A549 (cell line): Measurements from ENCODE around the gene ELAVL4. TPM values are rescaled to one million over a fixed set of nuclear protein-coding genes. Genes with fewer than 3 reads are reported as not detected.

Experiments used
- ATAC-seq, 2 experiments: fragments of 200-7000 bp in 1 of 2; fragments of >200 bp in 1 of 2; cut with Nextera tagmentation in 1 of 2; cut with Tn5 transposase in 1 of 2; 3 replicates each; pipeline versions ENCODE4 v1.8.0 to v1.9.1; 2018 to 2020; ENCODE audit warnings: mild to moderate bottlenecking in 1 of 2, moderate library complexity in 1 of 2
- CTCF ChIA-PET: fragments of 300-600 bp; sonication (Branson Sonifier 250); formaldehyde crosslinking; extraction: SDS; loops from one replicate; lab custom pipeline; 2021; ENCODE audit warnings: antibody characterized with exemption, inconsistent platforms; lab: Yijun Ruan, JAX
- POLR2A ChIA-PET: fragments of 350-600 bp; formaldehyde crosslinking; extraction: SDS; loops from one replicate; lab custom pipeline; 2021; ENCODE audit warnings: antibody characterized with exemption, inconsistent platforms; lab: Yijun Ruan, JAX
- DNase-seq, 2 experiments: peaks; one replicate each; pipeline versions ENCODE4 v3.0.0 to v3.0.0-alpha.2; 2011 to 2016; ENCODE audit warnings: low read depth in 1 of 2, low spot score in 1 of 2
- FAIRE-seq: peaks from 2 replicates; lab custom pipeline; 2011; peaks lifted over from hg19 to GRCh38; lab: Jason Lieb, UNC
- H3K27ac ChIP-seq, 2 experiments: fragments of >200 bp; sonication (Bioruptor Twin); formaldehyde crosslinking; 3 replicates each; pipeline ENCODE4 v1.5.1; 2016 to 2017
- H3K4me1 ChIP-seq: fragments of >200 bp; sonication (Bioruptor Twin); formaldehyde crosslinking; 3 replicates; pipeline ENCODE4 v1.6.1; 2016
- H3K4me2 ChIP-seq: fragments of >200 bp; sonication (Bioruptor Twin); formaldehyde crosslinking; 3 replicates; pipeline ENCODE4 v1.6.1; 2016
- H3K4me3 ChIP-seq: fragments of >200 bp; sonication (Bioruptor Twin); formaldehyde crosslinking; 3 replicates; pipeline ENCODE4 v1.5.1; 2016
- H3K9me3 ChIP-seq: fragments of >200 bp; sonication (Bioruptor Twin); formaldehyde crosslinking; 3 replicates; pipeline ENCODE4 v1.6.1; 2016
- CBX8 ChIP-seq: fragments of 200-600 bp; sonication (generic); IDR thresholded peaks from 2 replicates; pipeline ENCODE4 v1.6.1; 2016
- CEBPB ChIP-seq, 2 experiments: fragments of >200 bp in 1 of 2; sonication (Bioruptor Twin) in 1 of 2; formaldehyde crosslinking in 1 of 2; IDR thresholded peaks; 2 replicates each; pipeline ENCODE4 v1.6.1; 2012 to 2016
- CHD4 ChIP-seq: fragments of 200-600 bp; sonication (generic); IDR thresholded peaks from 2 replicates; pipeline ENCODE4 v1.6.1; 2016; ENCODE audit warnings: antibody characterized with exemption, mild to moderate bottlenecking, borderline replicate concordance
- EP300 ChIP-seq, 2 experiments: fragments of >200 bp; sonication (Bioruptor Twin); formaldehyde crosslinking; IDR thresholded peaks; 2 replicates in 1 of 2; 3 replicates in 1 of 2; pipeline ENCODE4 v1.6.1; 2016 to 2017
- ESRRA ChIP-seq: fragments of 150-350 bp; IDR thresholded peaks from 2 replicates; pipeline ENCODE4 v1.6.1; 2014; ENCODE audit warnings: mild to moderate bottlenecking, low read length, borderline replicate concordance
- FOSB ChIP-seq: fragments of 250-450 bp; sonication (Bioruptor Pico); IDR thresholded peaks from 2 replicates; pipeline ENCODE4 v1.5.0; 2020; ENCODE audit warnings: mild to moderate bottlenecking, moderate library complexity
- GATA3 ChIP-seq: IDR thresholded peaks from 2 replicates; pipeline ENCODE4 v1.6.1; 2012; ENCODE audit warnings: borderline replicate concordance
- HEYL ChIP-seq: fragments of 250-450 bp; sonication (Bioruptor Pico); IDR thresholded peaks from 2 replicates; pipeline ENCODE4 v1.8.0; 2021; ENCODE audit warnings: mild to moderate bottlenecking, moderate library complexity
- HOXB13 ChIP-seq: fragments of 250-450 bp; sonication (Bioruptor Pico); IDR thresholded peaks from 2 replicates; pipeline ENCODE4 v1.5.0; 2020; ENCODE audit warnings: low read depth, mild to moderate bottlenecking, moderate library complexity
- HOXB5 ChIP-seq: fragments of 250-450 bp; sonication (Bioruptor Pico); IDR thresholded peaks from 2 replicates; pipeline ENCODE4 v1.5.0; 2020; ENCODE audit warnings: mild to moderate bottlenecking, moderate library complexity
- KDM1A ChIP-seq: fragments of 200-600 bp; sonication (generic); IDR thresholded peaks from 2 replicates; pipeline ENCODE4 v1.6.1; 2016; ENCODE audit warnings: low read depth, mild to moderate bottlenecking
- KDM5A ChIP-seq: fragments of 200-600 bp; sonication (generic); IDR thresholded peaks from 2 replicates; pipeline ENCODE4 v1.6.1; 2016; ENCODE audit warnings: antibody characterized with exemption, mild to moderate bottlenecking
- MAFK ChIP-seq: fragments of 450-650 bp; IDR thresholded peaks from 2 replicates; pipeline ENCODE4 v1.6.1; 2014; ENCODE audit not compliant: partially characterized antibody
- MYC ChIP-seq: IDR thresholded peaks from 2 replicates; pipeline ENCODE4 v1.6.1; 2012; ENCODE audit warnings: mild to moderate bottlenecking, inconsistent platforms, low read length, improper control_type of control experiment, borderline replicate concordance
- NR3C1 ChIP-seq: fragments of >200 bp; sonication (Bioruptor Twin); formaldehyde crosslinking; IDR thresholded peaks from 3 replicates; pipeline ENCODE4 v1.6.1; 2017
- PHF8 ChIP-seq: fragments of 200-600 bp; sonication (generic); IDR thresholded peaks from 2 replicates; pipeline ENCODE4 v1.6.1; 2016; ENCODE audit warnings: low read depth, mild to moderate bottlenecking, antibody characterized with exemption, moderate library complexity, borderline replicate concordance
- POLR2A ChIP-seq: IDR thresholded peaks from 2 replicates; pipeline ENCODE4 v1.6.1; 2012; ENCODE audit warnings: mild to moderate bottlenecking, low read length
- RAD21 ChIP-seq, 2 experiments: fragments of >200 bp in 1 of 2; sonication (Bioruptor Twin) in 1 of 2; formaldehyde crosslinking in 1 of 2; IDR thresholded peaks in 1 of 2; conservative IDR thresholded peaks in 1 of 2; 2 replicates in 1 of 2; 3 replicates in 1 of 2; pipeline ENCODE4 v1.6.1; 2012 to 2018; ENCODE audit warnings: inconsistent platforms in 1 of 2
- RARB ChIP-seq: fragments of 250-450 bp; sonication (Bioruptor Pico); IDR thresholded peaks from 2 replicates; pipeline ENCODE4 v1.8.0; 2021; ENCODE audit warnings: mild to moderate bottlenecking, moderate library complexity
- RFX5 ChIP-seq: fragments of 450-650 bp; IDR thresholded peaks from 2 replicates; pipeline ENCODE4 v1.7.1; 2014; ENCODE audit warnings: antibody characterized with exemption, mild to moderate bottlenecking, moderate library complexity
- RNF2 ChIP-seq: fragments of 200-600 bp; sonication (generic); IDR thresholded peaks from 2 replicates; pipeline ENCODE4 v1.6.1; 2016; ENCODE audit warnings: low read depth, mild to moderate bottlenecking, antibody characterized with exemption, moderate library complexity, borderline replicate concordance
- TFCP2L1 ChIP-seq: fragments of 250-450 bp; sonication (Bioruptor Pico); IDR thresholded peaks from 2 replicates; pipeline ENCODE4 v1.5.0; 2021; ENCODE audit warnings: mild to moderate bottlenecking
- TP53 ChIP-seq: fragments of 250-450 bp; sonication (Bioruptor Pico); IDR thresholded peaks from 2 replicates; pipeline ENCODE4 v1.5.0; 2021; ENCODE audit warnings: mild to moderate bottlenecking, moderate library complexity
- ZFP36 ChIP-seq: fragments of 450-650 bp; IDR thresholded peaks from 2 replicates; pipeline ENCODE4 v1.6.1; 2014; ENCODE audit warnings: borderline replicate concordance; ENCODE audit not compliant: partially characterized antibody
- ZNF302 ChIP-seq: fragments of 250-450 bp; sonication (Bioruptor Pico); IDR thresholded peaks from 2 replicates; pipeline ENCODE4 v1.9.0; 2021; ENCODE audit warnings: inconsistent platforms, mild to moderate bottlenecking, moderate library complexity
- WGBS: methylation state at CpG from one replicate; pipeline ENCODE4 v1.1.6; 2017; ENCODE audit errors: missing lambda C conversion rate; 5-methylcytosine and 5-hydroxymethylcytosine counted together
- polyA plus RNA-seq, 4 experiments: library from polyadenylated mRNA; depleted of rRNA in 3 of 4; stranded (reverse); fragments of >200 nt; fragmentation: RNase III in 1 of 4; extraction: RNeasy Plus Mini Kit Qiagen cat#74134 plus additional on column Dnase treatment in 1 of 4; gene quantifications; 2 replicates in 3 of 4; 3 replicates in 1 of 4; pipeline ENCODE4 v1.2.3, GENCODE V29; 2011 to 2017
- TF ChIP-seq, protein P1 (sequence below): fragments of 200-600 bp; sonication (generic); IDR thresholded peaks from 2 replicates; pipeline ENCODE4 v1.6.1; 2016; ENCODE audit warnings: antibody characterized with exemption, mild to moderate bottlenecking, moderate library complexity
- TF ChIP-seq, protein P2 (sequence below): fragments of 150-350 bp; IDR thresholded peaks from 2 replicates; pipeline ENCODE4 v1.6.1; 2014; ENCODE audit warnings: low read depth, mild to moderate bottlenecking, low read length
- TF ChIP-seq, protein P3 (sequence below): IDR thresholded peaks from 2 replicates; pipeline ENCODE4 v1.6.1; 2012

Gene ELAVL4
- polyA plus RNA-seq, 2 of the 4 experiments (the other 2 are of a cell fraction): not detected

DNA sequence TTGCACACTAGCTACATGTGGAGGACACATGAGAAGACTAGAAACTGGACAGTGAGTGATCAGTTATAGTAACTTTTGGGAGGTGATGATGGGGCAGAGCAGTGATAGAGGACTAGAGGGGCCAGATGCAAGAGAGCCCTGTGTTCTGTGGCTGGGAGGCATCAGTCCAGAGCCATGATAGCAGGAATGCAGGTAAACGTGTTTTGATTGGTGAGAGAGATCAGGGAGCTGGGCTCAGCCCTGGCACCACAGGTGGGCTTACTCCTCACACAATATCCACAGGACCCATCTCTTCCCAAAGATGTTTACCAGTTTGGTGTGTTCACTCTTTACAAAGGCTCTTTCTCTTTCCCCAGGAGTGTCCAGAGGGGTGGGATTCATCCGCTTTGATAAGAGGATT is 86.5 kb downstream of the ELAVL4 start:
- CTCF ChIA-PET: no interaction called here
- no peaks in the 10 kb centered on the region for H3K9me3 ChIP-seq
- H3K27ac ChIP-seq: no peak overlapping the region
- POLR2A ChIA-PET: no interaction called here
- no peak for TF ChIP-seq KDM5A
- no peak for TF ChIP-seq EP300 (IDR thresholded peaks at IDR 0.05)
- no peak for TF ChIP-seq MAFK
- no peak for TF ChIP-seq KDM1A
- TF ChIP-seq RARB (CRISPR knock-in tag): no peak
- TF ChIP-seq CEBPB (IDR thresholded peaks at IDR 0.05): no peak
- TF ChIP-seq RFX5: no peak
- TF ChIP-seq, protein P1, sequence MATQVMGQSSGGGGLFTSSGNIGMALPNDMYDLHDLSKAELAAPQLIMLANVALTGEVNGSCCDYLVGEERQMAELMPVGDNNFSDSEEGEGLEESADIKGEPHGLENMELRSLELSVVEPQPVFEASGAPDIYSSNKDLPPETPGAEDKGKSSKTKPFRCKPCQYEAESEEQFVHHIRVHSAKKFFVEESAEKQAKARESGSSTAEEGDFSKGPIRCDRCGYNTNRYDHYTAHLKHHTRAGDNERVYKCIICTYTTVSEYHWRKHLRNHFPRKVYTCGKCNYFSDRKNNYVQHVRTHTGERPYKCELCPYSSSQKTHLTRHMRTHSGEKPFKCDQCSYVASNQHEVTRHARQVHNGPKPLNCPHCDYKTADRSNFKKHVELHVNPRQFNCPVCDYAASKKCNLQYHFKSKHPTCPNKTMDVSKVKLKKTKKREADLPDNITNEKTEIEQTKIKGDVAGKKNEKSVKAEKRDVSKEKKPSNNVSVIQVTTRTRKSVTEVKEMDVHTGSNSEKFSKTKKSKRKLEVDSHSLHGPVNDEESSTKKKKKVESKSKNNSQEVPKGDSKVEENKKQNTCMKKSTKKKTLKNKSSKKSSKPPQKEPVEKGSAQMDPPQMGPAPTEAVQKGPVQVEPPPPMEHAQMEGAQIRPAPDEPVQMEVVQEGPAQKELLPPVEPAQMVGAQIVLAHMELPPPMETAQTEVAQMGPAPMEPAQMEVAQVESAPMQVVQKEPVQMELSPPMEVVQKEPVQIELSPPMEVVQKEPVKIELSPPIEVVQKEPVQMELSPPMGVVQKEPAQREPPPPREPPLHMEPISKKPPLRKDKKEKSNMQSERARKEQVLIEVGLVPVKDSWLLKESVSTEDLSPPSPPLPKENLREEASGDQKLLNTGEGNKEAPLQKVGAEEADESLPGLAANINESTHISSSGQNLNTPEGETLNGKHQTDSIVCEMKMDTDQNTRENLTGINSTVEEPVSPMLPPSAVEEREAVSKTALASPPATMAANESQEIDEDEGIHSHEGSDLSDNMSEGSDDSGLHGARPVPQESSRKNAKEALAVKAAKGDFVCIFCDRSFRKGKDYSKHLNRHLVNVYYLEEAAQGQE: no peak
- TF ChIP-seq ZNF302: no peak
- no peak for TF ChIP-seq ESRRA
- TF ChIP-seq, protein P2, sequence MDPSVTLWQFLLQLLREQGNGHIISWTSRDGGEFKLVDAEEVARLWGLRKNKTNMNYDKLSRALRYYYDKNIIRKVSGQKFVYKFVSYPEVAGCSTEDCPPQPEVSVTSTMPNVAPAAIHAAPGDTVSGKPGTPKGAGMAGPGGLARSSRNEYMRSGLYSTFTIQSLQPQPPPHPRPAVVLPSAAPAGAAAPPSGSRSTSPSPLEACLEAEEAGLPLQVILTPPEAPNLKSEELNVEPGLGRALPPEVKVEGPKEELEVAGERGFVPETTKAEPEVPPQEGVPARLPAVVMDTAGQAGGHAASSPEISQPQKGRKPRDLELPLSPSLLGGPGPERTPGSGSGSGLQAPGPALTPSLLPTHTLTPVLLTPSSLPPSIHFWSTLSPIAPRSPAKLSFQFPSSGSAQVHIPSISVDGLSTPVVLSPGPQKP: no peak
- no peak for TF ChIP-seq GATA3
- TF ChIP-seq TP53 (CRISPR knock-in tag): no peak
- TF ChIP-seq HEYL: no peak
- TF ChIP-seq MYC: no peak
- TF ChIP-seq, protein P3, sequence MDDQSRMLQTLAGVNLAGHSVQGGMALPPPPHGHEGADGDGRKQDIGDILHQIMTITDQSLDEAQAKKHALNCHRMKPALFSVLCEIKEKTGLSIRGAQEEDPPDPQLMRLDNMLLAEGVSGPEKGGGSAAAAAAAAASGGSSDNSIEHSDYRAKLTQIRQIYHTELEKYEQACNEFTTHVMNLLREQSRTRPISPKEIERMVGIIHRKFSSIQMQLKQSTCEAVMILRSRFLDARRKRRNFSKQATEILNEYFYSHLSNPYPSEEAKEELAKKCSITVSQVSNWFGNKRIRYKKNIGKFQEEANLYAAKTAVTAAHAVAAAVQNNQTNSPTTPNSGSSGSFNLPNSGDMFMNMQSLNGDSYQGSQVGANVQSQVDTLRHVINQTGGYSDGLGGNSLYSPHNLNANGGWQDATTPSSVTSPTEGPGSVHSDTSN: no peak
- no peak for TF ChIP-seq NR3C1
- TF ChIP-seq ZFP36: no peak
- no peak for TF ChIP-seq CBX8
- FAIRE-seq (no peak), DNase-seq (no peak), ATAC-seq (no peak)
- no peak overlapping the region for H3K4me2 ChIP-seq
- H3K4me3 ChIP-seq: no peak overlapping the region
- WGBS: 0% methylated on average over 2 of the region's 2 CpGs
- no peaks in the 10 kb centered on the region for H3K4me1 ChIP-seq

DNA sequence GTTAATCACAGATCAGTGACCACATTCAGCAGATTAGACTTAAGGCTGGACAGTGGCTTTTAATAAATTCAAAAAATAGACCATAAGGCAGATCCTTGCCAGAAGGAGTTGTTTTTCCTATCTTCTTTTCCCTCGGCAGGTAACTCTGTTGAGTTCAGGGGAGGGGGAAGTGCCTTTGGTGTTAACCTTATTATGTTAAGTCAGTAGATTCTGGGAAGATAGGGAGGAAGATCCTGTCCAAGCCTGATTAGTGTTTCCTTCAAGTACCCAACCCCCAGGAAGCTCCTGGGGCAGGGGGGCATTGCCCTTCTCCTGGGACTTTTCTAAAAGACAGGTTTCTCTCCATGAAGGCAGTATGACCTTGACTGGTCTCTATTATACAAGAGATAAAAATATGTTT is 87.4 kb downstream of the ELAVL4 start:
- no peak for DNase-seq
- POLR2A ChIA-PET: no interaction called here
- WGBS: 40% methylated on average over 1 of the region's 1 CpG

DNA sequence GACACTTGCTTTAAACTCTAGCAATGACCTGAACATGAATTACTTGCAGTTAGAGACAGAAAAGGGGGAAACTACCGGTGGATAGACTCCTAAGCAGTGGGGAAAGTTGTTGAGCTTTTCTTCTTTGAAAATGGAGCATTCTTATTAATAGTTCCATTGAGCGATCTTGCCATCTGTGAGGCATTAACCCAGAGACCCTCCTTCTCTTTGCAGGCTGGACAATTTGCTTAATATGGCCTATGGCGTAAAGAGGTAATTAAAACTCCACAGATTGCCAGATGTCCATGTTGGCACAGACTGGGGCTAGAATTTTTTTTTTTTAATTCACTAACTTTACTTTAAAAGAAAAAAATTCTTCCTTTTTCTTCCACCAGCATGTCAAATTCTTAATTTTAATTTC is 88.5 kb downstream of the ELAVL4 start:
- POLR2A ChIA-PET: no interaction called here
- Histone ChIP-seq H3K4me2 (no peak overlapping the region), H3K4me1 (no peaks in the 10 kb centered on the region), H3K27ac (no peak overlapping the region), H3K9me3 (no peaks in the 10 kb centered on the region), H3K4me3 (no peak overlapping the region)
- WGBS: 27% methylated on average over 3 of the region's 3 CpGs
- CTCF ChIA-PET: no interaction called here
- ATAC-seq (no peak), FAIRE-seq (no peak), DNase-seq (no peak)
- TF ChIP-seq PHF8 (no peak), CHD4 (no peak), TFCP2L1 (no peak), HOXB5 (no peak), POLR2A (no peak), NR3C1 (no peak), KDM1A (no peak), FOSB (CRISPR knock-in tag) (no peak)

More for the DNA sequence above, 87.4 kb downstream of the ELAVL4 start:
- Histone ChIP-seq H3K4me2 (no peak overlapping the region), H3K4me1 (no peaks in the 10 kb centered on the region), H3K9me3 (no peaks in the 10 kb centered on the region), H3K27ac (no peak overlapping the region), H3K4me3 (no peak overlapping the region)
- FAIRE-seq (no peak), ATAC-seq (no peak)
- TF ChIP-seq HEYL (no peak), RNF2 (no peak), RAD21 (conservative IDR thresholded peaks at IDR 0.05 in 1 of 2, IDR thresholded peaks at IDR 0.05 in 1 of 2) (no peak), HOXB13 (CRISPR knock-in tag) (no peak)
- CTCF ChIA-PET: no interaction called here
